NCI-H2171 (cell line): ENCODE data around the gene ABCA4.

Experiments
- DNase-seq: peaks from one replicate; lab custom pipeline; 2025; lab: John Stamatoyannopoulos, UW

ABCA4 gene

GRCh38 chr1:94050675-94051074 is 70.3 kb downstream of the ABCA4 start:
- no peak for DNase-seq

DNA sequence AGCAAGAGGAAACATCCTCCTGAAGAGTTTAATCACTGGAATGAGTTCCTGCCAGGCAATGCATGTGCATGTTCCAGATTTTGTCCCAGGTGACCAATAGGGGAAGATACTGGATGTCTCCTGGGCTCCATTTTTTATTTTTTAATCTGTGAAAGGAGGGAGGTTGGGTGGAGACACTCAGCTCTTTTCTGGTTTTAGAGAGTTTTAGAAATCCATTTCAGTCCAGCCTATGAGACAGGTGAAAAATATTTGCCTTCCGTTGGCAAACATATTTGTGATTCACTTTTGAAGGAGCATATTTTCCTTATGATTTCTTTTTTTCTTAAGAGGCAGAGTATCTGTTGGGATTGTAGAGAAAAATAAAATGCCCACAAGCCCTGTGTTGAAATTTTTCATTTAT is 70.7 kb downstream of the ABCA4 start:
- no peak for DNase-seq

DNA sequence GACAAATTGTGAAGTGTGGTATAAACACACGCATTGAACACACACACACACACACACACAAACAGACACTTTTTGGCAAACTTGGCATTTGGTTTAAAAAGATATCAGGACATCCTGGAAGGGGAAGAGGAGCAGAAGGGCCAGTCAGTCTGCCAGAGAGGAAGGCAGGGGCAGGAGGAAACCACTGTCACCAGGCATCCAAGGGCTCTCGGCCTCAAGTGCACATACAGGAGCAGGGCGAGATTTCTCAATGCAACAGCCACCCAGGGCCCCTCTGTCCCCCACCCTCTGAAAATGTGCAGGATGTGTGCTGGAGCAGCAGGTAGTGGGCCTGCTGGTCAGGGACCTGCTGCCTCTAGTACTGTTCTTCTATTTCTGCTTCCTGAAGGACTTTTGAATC is 71.2 kb downstream of the ABCA4 start:
- DNase-seq: no peak

- DNase-seq: no peak
Measured at GRCh38 chr1:94048413-94049164, 72.4 kb downstream of the ABCA4 start.

- DNase-seq: no peak
Measured at GRCh38 chr1:94047949-94048348, 73.0 kb downstream of the ABCA4 start.

DNA sequence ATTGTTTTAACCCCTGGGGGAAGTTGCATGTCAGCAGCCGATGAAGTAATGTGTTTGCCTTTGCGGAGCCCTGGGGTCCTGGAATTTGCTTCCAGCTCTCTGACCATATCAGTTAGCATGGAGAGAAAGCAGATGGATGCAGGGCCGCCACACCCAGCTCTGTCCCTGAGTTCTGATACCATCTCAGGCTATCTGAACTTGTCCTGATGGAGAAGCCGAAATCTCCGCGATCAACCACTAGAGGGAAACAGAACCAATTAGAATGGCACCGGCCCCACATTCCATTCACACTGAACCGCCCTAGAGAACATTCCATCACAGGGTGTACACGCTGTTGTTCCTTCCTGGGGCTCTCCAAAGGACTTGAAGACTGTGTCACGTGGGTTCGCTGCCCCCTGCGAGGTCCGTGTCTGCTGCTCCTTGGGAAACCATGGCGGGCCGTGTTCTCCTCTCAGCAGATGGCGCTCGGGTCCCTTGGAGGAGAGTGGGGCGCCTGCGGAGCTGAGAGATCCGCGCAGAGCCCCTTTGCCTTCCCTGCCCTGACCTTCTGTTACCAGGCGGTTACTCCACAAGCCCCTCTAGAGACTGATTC is 75.4 kb downstream of the ABCA4 start:
- no peak for DNase-seq

DNA sequence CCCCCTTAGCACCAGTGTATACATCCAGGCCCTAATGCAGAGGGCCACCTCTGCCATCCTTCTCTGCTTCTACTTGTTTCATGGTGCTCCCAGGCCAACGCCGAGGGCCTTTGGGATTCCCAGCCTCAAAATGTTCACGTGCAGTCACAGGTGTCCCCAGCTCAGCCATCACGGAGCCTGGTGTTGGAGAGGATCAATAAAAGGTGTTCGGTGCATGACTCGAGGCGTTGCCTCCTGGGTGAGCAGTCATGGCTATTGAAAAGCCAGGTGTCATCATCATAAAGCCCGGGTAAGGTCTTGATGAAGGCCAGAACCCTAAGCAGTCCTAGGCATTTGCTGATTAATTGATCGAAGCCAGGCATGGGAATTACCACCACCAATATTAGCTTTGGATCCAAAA is 76.1 kb downstream of the ABCA4 start:
- no peak for DNase-seq

DNA sequence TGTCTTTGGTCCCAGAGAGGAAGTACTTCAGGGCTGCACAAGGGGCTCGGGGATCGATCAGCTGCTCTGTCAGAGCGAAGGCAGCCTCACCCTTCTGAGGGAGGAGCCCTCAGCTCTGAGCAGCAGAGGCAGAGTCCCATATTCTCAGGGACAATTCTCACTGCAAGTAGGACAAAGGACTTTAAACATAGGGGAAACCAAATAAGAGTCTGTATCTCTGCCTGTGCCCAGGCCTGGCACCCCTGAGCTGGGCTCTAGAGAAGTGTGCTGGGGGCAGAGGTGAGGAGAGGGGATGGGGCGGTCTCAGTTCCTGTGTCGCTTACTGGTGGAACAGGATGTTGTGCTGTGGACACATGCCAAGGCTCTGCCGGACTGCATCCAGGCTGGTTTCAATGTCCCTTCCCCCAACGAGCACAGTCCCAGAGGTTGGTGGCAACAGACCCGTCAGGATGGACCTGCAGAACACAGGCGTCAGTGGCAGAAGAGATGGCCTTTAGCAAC is 76.6 kb downstream of the ABCA4 start:
- DNase-seq: no peak

DNA sequence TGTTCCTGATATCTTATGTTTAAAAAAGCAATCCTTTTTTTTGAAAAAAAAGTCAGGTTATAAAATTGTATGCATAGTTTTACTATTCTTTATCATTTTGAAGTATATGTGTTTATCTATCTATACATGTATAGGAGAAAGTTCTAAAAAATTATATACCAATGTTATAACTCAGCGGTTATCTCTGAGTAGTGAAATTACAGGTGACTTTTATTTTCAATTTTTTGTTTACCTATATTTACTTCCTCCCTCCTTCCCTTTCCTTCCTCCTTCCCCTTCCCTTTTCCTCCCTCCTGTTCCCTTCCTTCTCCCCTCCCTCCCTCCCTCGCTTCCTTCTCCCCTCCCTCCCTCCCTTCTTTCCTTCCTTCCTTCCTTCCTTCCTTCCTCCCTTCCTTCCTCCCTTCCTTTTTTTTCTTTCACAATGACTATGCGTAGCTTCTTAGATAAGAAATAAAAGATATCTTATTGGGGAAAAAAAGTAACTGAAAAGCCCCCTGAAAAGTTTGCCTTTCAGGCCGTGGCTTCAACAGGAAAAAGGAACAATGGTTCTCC is 77.1 kb downstream of the ABCA4 start:
- no peak for DNase-seq

- no peak for DNase-seq
Measured at GRCh38 chr1:94042388-94042787, 78.6 kb downstream of the ABCA4 start.

- peak; percentile 29 for DNase-seq
Measured at GRCh38 chr1:94039871-94040569, 80.9 kb downstream of the ABCA4 start.

DNA sequence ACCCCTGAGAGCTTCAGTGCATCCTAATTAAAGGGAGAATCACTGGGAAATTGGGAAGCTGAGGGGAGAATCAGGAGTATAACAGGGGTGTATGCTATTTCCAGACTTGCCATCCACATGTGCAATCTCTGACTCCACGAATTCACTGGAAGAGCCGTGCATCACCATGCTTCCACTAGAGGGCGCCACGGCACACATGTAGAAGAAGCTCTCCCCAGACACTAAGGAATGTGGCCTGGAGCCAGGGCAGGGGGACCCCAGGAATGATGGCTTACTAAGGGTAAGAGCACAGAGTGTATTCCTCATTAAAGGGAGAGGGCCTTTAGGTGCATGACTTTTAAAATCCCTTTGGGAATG is 81.5 kb downstream of the ABCA4 start:
- DNase-seq: no peak

DNA sequence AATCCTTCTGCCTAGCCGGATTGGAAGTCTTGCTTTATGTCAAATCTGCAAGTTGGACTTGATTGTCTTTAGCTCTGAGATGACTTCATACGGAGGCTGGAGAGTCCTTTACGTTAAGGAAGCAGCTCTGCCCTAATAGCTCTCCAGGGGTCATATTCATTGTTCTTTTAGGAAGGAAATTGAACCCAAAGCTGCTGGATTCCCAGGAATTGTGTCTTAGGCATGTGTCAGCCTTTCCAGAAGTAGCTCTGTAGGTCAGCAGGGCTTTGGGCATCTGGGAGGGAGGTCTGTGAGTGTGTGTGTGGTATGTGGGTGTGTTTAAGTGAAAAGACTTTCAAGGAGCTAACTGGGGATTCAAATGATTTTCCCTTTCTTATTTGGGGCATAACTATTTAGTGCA is 82.4 kb downstream of the ABCA4 start:
- no peak for DNase-seq

- no peak for DNase-seq
Measured at GRCh38 chr1:94037392-94038229, 83.3 kb downstream of the ABCA4 start.

DNA sequence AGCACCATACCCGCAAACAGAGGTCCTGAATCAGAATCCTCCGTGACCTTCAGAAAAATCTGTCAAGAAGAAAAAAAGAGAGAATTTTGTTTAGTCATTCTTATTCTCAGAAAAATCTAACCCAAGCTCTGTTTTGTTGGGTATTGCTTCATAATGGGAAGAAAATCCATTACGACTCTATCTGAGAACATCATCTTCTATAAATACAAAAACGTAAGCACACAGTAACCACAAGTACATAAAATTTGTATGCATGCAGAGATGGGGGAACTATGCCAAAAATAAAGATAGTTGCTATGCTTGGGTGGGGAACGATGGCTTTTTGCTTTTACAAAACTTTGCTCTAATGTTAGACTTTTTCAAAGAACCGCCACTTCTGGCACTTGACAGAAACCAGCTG is 84.2 kb downstream of the ABCA4 start:
- DNase-seq: no peak

DNA sequence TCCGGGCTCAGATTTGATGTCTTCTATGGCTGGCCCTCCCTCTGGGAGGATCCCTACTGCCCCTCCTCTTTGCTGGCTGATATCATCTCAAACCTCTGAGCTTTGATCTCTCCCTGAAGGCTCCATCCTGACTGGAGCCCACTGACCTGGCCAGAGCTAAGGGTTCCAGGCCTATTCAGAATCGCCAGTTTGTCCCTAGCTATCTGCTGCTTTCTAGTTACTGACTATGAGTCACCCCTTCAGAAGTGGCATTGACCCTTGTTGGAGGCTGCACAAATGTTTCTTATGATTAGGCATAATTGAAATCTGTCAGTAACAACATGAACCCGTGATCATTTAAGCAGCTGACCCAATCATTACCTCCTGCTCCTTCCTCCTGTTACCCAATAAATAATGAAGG is 87.1 kb downstream of the ABCA4 start:
- DNase-seq: no peak

DNA sequence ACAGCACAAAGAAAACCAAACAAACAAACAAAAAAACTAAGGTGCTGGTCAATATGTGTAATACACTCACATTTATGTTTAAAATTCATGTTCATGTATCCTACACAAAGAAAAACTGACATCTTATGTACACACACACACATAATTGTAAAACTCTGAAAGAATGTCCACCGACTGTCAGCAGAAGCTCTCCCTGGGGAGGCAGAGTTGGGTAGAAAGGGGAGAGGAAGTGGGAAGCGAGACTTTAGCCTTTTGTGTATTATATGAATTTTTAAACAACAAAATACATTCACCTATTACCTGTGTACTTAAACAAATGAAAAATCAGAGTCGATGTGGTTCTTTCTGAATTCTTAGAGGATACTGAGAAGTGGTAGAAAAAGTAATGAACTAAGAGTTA is 88.3 kb downstream of the ABCA4 start:
- no peak for DNase-seq

- DNase-seq: no peak
Measured at GRCh38 chr1:94031591-94031990, 89.4 kb downstream of the ABCA4 start.

DNA sequence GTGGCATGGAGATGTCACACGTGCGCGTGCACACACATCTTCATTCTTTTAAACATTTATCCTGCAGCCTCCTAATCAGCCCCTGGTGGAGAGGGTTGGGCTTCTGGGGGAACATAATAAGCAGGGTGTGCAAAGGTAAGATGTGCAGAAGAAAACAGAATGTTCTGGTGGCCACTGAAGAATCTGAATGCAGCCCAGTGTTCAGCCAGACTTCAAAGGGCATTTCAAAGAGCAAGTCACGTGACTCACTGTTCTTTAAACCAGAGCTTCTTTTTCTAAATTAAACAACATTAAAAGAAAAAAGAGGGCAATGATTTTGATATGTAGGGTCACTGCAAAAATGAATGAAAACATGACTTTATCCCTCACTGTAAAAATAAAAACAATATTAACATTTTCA is 89.8 kb downstream of the ABCA4 start:
- DNase-seq: no peak

DNA sequence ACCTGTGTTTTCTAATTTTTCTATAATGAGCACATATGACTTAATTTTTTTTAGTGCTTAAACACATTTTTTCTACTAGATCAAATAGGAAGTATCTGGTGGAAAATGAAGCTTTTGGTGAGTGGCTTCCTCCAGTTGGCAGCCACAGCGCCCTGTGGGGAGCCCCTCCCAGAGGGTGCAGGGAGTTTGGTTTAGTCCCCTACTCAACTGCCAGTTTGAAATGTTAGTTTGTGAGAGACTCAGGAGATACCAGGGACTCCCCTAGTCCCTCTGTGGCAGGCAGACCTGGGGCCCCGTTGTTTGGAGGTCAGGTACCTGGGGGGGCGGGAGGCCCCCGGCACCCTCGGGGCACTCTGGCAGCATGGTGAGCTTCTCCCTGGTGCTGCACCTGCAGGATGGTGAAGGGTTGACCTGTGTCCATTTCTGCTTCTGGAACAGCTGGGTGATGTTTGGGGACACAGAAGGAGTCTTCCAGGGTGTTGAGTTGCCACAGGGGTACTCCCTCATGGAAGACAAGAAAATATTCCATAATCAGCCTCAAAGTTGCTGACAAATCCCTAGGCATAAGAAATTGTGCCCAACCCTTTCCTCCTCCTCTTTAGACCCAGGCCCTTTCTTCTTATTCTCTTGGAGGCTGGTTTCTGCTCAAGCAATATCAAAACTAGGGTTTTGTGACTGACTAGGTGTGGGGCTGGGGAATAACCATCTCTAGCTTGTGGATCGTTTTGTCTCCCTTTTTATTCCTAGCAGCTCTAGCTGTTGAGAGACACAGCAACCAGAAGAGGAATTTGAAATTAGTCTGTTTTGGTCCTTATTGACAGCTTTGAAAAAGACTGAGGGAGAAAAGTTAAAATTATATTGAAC is 91.6 kb downstream of the ABCA4 start:
- DNase-seq: no peak
